H9 (cell line): ENCODE measurements around the gene KANSL1L. TPM values are rescaled to one million over a fixed set of nuclear protein-coding genes. Genes with fewer than 3 reads are reported as not detected.

Experiments used
- DNase-seq: peaks from one replicate; pipeline ENCODE4 v3.0.0-alpha.2; 2017
- H2AFZ ChIP-seq: one replicate; pipeline ENCODE4 v1.6.1; 2013; ENCODE audit warnings: mild to moderate bottlenecking, low read length, control low read depth, moderate library complexity
- H2AK5ac ChIP-seq: 2 replicates; pipeline ENCODE4 v1.6.1; 2013; ENCODE audit warnings: low read length, control low read depth, mixed read lengths; ENCODE audit not compliant: insufficient read length
- H2BK120ac ChIP-seq: one replicate; pipeline ENCODE4 v1.6.1; 2013; ENCODE audit warnings: low read depth, mild to moderate bottlenecking, low read length, control low read depth, inconsistent platforms; ENCODE audit not compliant: poor library complexity, severe bottlenecking
- H2BK12ac ChIP-seq: 2 replicates; pipeline ENCODE4 v1.6.1; 2013; ENCODE audit warnings: low read length, control low read depth, mixed read lengths, low read depth; ENCODE audit not compliant: insufficient read length
- H2BK15ac ChIP-seq: 2 replicates; pipeline ENCODE4 v1.6.1; 2013; ENCODE audit warnings: low read depth, low read length, control low read depth
- H2BK20ac ChIP-seq: one replicate; pipeline ENCODE4 v1.6.1; 2013; ENCODE audit warnings: low read depth, mild to moderate bottlenecking, low read length, control low read depth, inconsistent platforms; ENCODE audit not compliant: poor library complexity, severe bottlenecking
- H2BK5ac ChIP-seq: 2 replicates; pipeline ENCODE4 v1.6.1; 2013; ENCODE audit warnings: low read length, control low read depth, mixed read lengths; ENCODE audit not compliant: insufficient read length
- H3K14ac ChIP-seq: 2 replicates; pipeline ENCODE4 v1.6.1; 2013; ENCODE audit warnings: low read length, control low read depth; ENCODE audit not compliant: insufficient read depth
- H3K18ac ChIP-seq: 2 replicates; pipeline ENCODE4 v1.6.1; 2013; ENCODE audit warnings: low read depth, mild to moderate bottlenecking, mixed read lengths, low read length, control low read depth; ENCODE audit not compliant: insufficient read length
- H3K23ac ChIP-seq: 2 replicates; pipeline ENCODE4 v1.6.1; 2013; ENCODE audit warnings: low read length, control low read depth, mixed read lengths, low read depth; ENCODE audit not compliant: insufficient read length
- H3K23me2 ChIP-seq: 2 replicates; pipeline ENCODE4 v1.6.1; 2013; ENCODE audit warnings: low read depth, mild to moderate bottlenecking, mixed read lengths, low read length, control low read depth; ENCODE audit not compliant: insufficient read length, poor library complexity, severe bottlenecking
- H3K27ac ChIP-seq: 2 replicates; pipeline ENCODE4 v1.5.1; 2013; ENCODE audit warnings: low read length, control low read depth, mixed read lengths, low read depth; ENCODE audit not compliant: insufficient read length
- H3K27me3 ChIP-seq: 2 replicates; pipeline ENCODE4 v1.6.1; 2013; ENCODE audit warnings: low read length, control low read depth, inconsistent platforms; ENCODE audit not compliant: insufficient read depth
- H3K4ac ChIP-seq: 2 replicates; pipeline ENCODE4 v1.6.1; 2013; ENCODE audit warnings: low read depth, mild to moderate bottlenecking, control low read depth, inconsistent platforms, low read length, moderate library complexity
- H3K4me1 ChIP-seq: 2 replicates; pipeline ENCODE4 v1.6.1; 2013; ENCODE audit warnings: low read length, control low read depth, inconsistent platforms; ENCODE audit not compliant: insufficient read depth
- H3K4me2 ChIP-seq: 2 replicates; pipeline ENCODE4 v1.6.1; 2013; ENCODE audit warnings: low read length, control low read depth, mixed read lengths; ENCODE audit not compliant: insufficient read length, insufficient read depth
- H3K56ac ChIP-seq: 2 replicates; pipeline ENCODE4 v1.6.1; 2013; ENCODE audit warnings: low read depth, mild to moderate bottlenecking, mixed read lengths, low read length, control low read depth; ENCODE audit not compliant: insufficient read length
- H3K79me1 ChIP-seq: 2 replicates; pipeline ENCODE4 v1.6.1; 2013; ENCODE audit warnings: low read depth, mild to moderate bottlenecking, moderate library complexity, low read length, control low read depth, inconsistent platforms; ENCODE audit not compliant: insufficient read depth, poor library complexity, severe bottlenecking
- H3K79me2 ChIP-seq: 2 replicates; pipeline ENCODE4 v1.6.1; 2013; ENCODE audit warnings: low read length, control low read depth, inconsistent platforms; ENCODE audit not compliant: insufficient read depth
- H3K9ac ChIP-seq: 2 replicates; pipeline ENCODE4 v1.6.1; 2013; ENCODE audit warnings: low read length, control low read depth, mixed read lengths; ENCODE audit not compliant: insufficient read length; ENCODE audit errors: extremely low read depth
- H3K9me3 ChIP-seq: one replicate; pipeline ENCODE4 v1.6.1; 2013; ENCODE audit warnings: low read depth, low read length, inconsistent platforms; ENCODE audit not compliant: control insufficient read depth
- H3T11ph ChIP-seq: one replicate; pipeline ENCODE4 v1.6.1; 2013; ENCODE audit warnings: mild to moderate bottlenecking, low read length, control low read depth, inconsistent platforms
- H4K20me1 ChIP-seq: one replicate; pipeline ENCODE4 v1.6.1; 2013; ENCODE audit not compliant: control insufficient read depth, insufficient read length, insufficient read depth
- H4K5ac ChIP-seq: 2 replicates; pipeline ENCODE4 v1.6.1; 2013; ENCODE audit warnings: low read depth, mild to moderate bottlenecking, mixed read lengths, low read length, control low read depth; ENCODE audit not compliant: insufficient read length
- H4K8ac ChIP-seq: replicated peaks from 2 replicates; pipeline ENCODE4 v1.6.1; 2013; ENCODE audit warnings: low read length, control low read depth, mixed read lengths, low read depth; ENCODE audit not compliant: insufficient read length
- H4K91ac ChIP-seq: 2 replicates; pipeline ENCODE4 v1.6.1; 2013; ENCODE audit warnings: low read depth, mild to moderate bottlenecking, moderate library complexity, mixed read lengths, low read length, control low read depth; ENCODE audit not compliant: insufficient read length
- H3K27ac Mint-ChIP-seq, 3 experiments: 2 replicates in 2 of 3; 3 replicates in 1 of 3; pipeline ENCODE4 v1.8.0; 2020 to 2021; ENCODE audit warnings: mixed read lengths in 3 of 3, mild to moderate bottlenecking in 1 of 3, moderate library complexity in 1 of 3
- H3K27me3 Mint-ChIP-seq: 2 replicates; pipeline ENCODE4 v1.8.0; 2021; ENCODE audit warnings: low read depth, mild to moderate bottlenecking, moderate library complexity, mixed read lengths
- H3K36me3 Mint-ChIP-seq, 3 experiments: 2 replicates in 2 of 3; 3 replicates in 1 of 3; pipeline ENCODE4 v1.8.0; 2020 to 2021; ENCODE audit warnings: low read depth in 3 of 3, mixed read lengths in 3 of 3; ENCODE audit not compliant: insufficient read depth in 1 of 3
- H3K4me1 Mint-ChIP-seq, 2 experiments: 2 replicates each; pipeline ENCODE4 v1.8.0; 2020; ENCODE audit warnings: mixed read lengths in 2 of 2
- H3K4me3 Mint-ChIP-seq, 2 experiments: 2 replicates in 1 of 2; 3 replicates in 1 of 2; pipeline ENCODE4 v1.8.0; 2020 to 2021; ENCODE audit warnings: mild to moderate bottlenecking in 2 of 2, mixed read lengths in 2 of 2, moderate library complexity in 1 of 2
- H3K9me3 Mint-ChIP-seq, 2 experiments: 2 replicates in 1 of 2; 3 replicates in 1 of 2; pipeline ENCODE4 v1.8.0; 2020; ENCODE audit warnings: mild to moderate bottlenecking in 2 of 2, mixed read lengths in 2 of 2, moderate library complexity in 1 of 2
- WGBS: extraction: QIAGEN DNeasy Blood & Tissue Kit; methylation state at CpG from one replicate; pipeline ENCODE4 v1.1.7; 2013; ENCODE audit warnings: missing lambda C conversion rate, low lambda C conversion rate, mixed read lengths; ENCODE audit not compliant: insufficient read length; ENCODE audit errors: extremely low coverage; 5-methylcytosine and 5-hydroxymethylcytosine counted together
- total RNA-seq: library from RNA; stranded (reverse); gene quantifications from 2 replicates; pipeline ENCODE4 v1.2.1, GENCODE V29; 2021
- TF ChIP-seq, protein P1 (sequence below): fragments of 200-600 bp; sonication (generic); conservative IDR thresholded peaks from 3 replicates; pipeline ENCODE4 v1.8.0; 2021; ENCODE audit warnings: antibody characterized with exemption, mild to moderate bottlenecking

The KANSL1L gene
- total RNA-seq, 1 experiment from 2014 or later, result 8.2 TPM

DNA sequence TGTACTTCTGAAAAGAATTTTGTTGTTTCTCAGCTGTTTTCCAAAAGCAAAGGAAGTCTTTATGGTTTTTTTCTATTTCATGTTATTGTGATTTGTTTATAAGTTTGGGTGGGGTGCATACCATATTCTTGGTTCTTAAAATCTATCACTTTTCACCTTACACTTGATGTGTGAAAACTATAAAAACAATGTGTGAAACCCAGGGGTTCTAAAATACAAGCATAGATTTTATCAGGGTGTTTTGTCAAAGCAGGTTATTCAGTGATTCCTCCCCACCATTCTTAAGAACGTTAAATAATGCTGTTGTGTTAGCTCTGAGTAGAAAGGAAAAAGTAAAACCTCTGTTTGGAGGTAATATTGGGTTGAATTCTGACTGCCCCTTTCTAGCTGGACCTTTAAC lies 151.1 kb downstream of the KANSL1L start:
- Histone ChIP-seq H2AK5ac (no peak overlapping the region), H4K5ac (no peak overlapping the region), H3K9ac (no peak overlapping the region), H3K23me2 (no peaks in the 10 kb centered on the region), H3T11ph (no peak overlapping the region), H3K27me3 (no peaks in the 10 kb centered on the region), H3K56ac (no peak overlapping the region), H3K27ac (no peak overlapping the region), H3K4me1 (no peaks in the 10 kb centered on the region), H2BK120ac (no peak overlapping the region), H3K79me2 (no peaks in the 10 kb centered on the region), H2BK15ac (no peak overlapping the region), H2BK20ac (no peak overlapping the region), H3K23ac (no peak overlapping the region), H3K4me2 (no peak overlapping the region), H3K4ac (no peak overlapping the region), H3K18ac (no peak overlapping the region), H4K20me1 (no peaks in the 10 kb centered on the region), H2AFZ (no peak overlapping the region), H3K79me1 (peaks cover 3% of the 10 kb centered on the region), H2BK12ac (no peak overlapping the region), H2BK5ac (no peak overlapping the region), H4K91ac (no peak overlapping the region), H3K9me3 (no peaks in the 10 kb centered on the region), H3K14ac (no peak overlapping the region), H4K8ac (no peak overlapping the region)
- no peaks in the 10 kb centered on the region for H3K9me3 Mint-ChIP-seq
- no CpG with 5 or more reads among the region's 1 CpG for WGBS
- no peak for DNase-seq
- TF ChIP-seq, protein P1, sequence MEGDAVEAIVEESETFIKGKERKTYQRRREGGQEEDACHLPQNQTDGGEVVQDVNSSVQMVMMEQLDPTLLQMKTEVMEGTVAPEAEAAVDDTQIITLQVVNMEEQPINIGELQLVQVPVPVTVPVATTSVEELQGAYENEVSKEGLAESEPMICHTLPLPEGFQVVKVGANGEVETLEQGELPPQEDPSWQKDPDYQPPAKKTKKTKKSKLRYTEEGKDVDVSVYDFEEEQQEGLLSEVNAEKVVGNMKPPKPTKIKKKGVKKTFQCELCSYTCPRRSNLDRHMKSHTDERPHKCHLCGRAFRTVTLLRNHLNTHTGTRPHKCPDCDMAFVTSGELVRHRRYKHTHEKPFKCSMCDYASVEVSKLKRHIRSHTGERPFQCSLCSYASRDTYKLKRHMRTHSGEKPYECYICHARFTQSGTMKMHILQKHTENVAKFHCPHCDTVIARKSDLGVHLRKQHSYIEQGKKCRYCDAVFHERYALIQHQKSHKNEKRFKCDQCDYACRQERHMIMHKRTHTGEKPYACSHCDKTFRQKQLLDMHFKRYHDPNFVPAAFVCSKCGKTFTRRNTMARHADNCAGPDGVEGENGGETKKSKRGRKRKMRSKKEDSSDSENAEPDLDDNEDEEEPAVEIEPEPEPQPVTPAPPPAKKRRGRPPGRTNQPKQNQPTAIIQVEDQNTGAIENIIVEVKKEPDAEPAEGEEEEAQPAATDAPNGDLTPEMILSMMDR, result no peak
- H3K4me1 Mint-ChIP-seq, result no peaks in the 10 kb centered on the region
- no peak overlapping the region for H3K27ac Mint-ChIP-seq
- no peak overlapping the region for H3K4me3 Mint-ChIP-seq
- peaks cover 27 to 76% (median 67%) of the 10 kb centered on the region in 3 experiments; a peak in 6 of 7 replicates for H3K36me3 Mint-ChIP-seq
- no peaks in the 10 kb centered on the region for H3K27me3 Mint-ChIP-seq
